GM13977 (cell line): ENCODE measurements around the gene FAM193A.
"Not testable (repeated sequence)": the region's sequence is repeated elsewhere in the genome, so short reads cannot be mapped to it uniquely, and the experiment has no call there.

ENCODE experiments used
- DNase-seq: peaks from one replicate; pipeline ENCODE4 v3.0.0; 2012; ENCODE audit warnings: low spot score
- in situ Hi-C: fragments of 300-500 bp; cut with MboI; formaldehyde crosslinking; loops from one replicate; pipeline ENCODE4 v1.12.0; 2022; ENCODE audit warnings: low sequenced_read_pairs, low pct_unique_long_range_greater_than_20kb, mixed read lengths, inconsistent platforms; ENCODE audit not compliant: unreplicated experiment
- TF ChIP-seq, protein P1 (sequence below): IDR thresholded peaks from 2 replicates; pipeline ENCODE4 v1.5.1; 2012; ENCODE audit warnings: mild to moderate bottlenecking, control low read depth; ENCODE audit not compliant: insufficient read depth; ENCODE audit errors: extremely low read depth, missing control alignments

Gene FAM193A

GRCh38 chr4:2771264-2771663, 234.8 kb downstream of the FAM193A start:
- no peak for DNase-seq
- TF ChIP-seq, protein P1, sequence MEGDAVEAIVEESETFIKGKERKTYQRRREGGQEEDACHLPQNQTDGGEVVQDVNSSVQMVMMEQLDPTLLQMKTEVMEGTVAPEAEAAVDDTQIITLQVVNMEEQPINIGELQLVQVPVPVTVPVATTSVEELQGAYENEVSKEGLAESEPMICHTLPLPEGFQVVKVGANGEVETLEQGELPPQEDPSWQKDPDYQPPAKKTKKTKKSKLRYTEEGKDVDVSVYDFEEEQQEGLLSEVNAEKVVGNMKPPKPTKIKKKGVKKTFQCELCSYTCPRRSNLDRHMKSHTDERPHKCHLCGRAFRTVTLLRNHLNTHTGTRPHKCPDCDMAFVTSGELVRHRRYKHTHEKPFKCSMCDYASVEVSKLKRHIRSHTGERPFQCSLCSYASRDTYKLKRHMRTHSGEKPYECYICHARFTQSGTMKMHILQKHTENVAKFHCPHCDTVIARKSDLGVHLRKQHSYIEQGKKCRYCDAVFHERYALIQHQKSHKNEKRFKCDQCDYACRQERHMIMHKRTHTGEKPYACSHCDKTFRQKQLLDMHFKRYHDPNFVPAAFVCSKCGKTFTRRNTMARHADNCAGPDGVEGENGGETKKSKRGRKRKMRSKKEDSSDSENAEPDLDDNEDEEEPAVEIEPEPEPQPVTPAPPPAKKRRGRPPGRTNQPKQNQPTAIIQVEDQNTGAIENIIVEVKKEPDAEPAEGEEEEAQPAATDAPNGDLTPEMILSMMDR: no peak
- in situ Hi-C loops: loop anchor here (10.0 kb wide), 1 partner anchor 164 kb away; no protein-coding TSS in a partner anchor

DNA sequence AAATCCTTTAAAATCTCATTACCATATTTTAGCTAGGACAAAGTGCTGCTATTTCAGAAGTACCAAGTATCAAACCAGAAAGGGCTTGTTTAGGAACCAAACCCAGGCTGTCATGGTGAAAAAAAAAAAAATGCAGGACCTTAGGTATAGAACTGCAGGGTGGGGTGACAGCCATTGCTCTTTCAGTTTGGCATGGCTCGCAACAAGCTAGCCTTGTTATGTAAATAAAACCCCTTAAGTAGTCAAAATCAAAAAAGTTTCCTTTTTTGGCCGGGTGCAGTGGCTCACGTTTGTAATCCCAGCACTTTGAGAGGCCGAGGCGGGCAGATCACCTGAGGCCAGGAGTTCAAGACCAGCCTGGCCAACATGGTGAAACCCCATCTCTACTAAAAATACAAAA, 244.2 kb downstream of the FAM193A start:
- in situ Hi-C loops, DNase-seq: not testable (repeated sequence)

DNA sequence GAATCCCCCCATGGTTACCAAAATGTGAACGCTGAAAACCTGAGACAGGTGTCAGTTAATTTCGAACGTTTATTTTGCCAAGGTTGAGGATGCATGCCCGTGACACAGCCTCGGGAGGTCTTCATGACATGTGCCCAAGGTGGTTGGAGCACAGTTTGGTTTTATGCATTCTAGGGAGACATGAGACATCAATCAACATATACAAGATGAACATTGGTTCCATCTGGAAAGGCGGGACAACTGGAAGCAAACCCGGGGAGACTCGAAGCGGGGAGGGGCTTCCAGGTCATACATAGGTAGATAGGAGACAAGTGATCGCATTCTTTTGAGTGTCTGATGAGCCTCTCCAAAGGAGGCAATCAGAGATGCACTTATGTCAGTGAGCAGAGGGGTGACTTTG, 245.5 kb downstream of the FAM193A start:
- no peak for DNase-seq
- in situ Hi-C loops: no loop called here
- TF ChIP-seq, protein P1: no peak
